T-helper 9 cell (primary cell): Measurements from ENCODE around the gene NIPBL.
"Not testable (repeated sequence)": the region's sequence is repeated elsewhere in the genome, so short reads cannot be mapped to it uniquely, and the experiment has no call there.

ENCODE experiments used
- DNase-seq: peaks from one replicate; pipeline ENCODE4 v3.0.0-alpha.2; 2020

NIPBL gene

GRCh38 chr5:36904677-36905076, 28.1 kb downstream of the NIPBL start:
- DNase-seq = no peak

- no peak for DNase-seq
Observed at GRCh38 chr5:36908544-36909260, 32.1 kb downstream of the NIPBL start.

- no peak for DNase-seq
Observed at GRCh38 chr5:36915653-36916052, 39.1 kb downstream of the NIPBL start.

GRCh38 chr5:36916614-36917013, 40.0 kb downstream of the NIPBL start:
- not testable (repeated sequence) for DNase-seq

DNA sequence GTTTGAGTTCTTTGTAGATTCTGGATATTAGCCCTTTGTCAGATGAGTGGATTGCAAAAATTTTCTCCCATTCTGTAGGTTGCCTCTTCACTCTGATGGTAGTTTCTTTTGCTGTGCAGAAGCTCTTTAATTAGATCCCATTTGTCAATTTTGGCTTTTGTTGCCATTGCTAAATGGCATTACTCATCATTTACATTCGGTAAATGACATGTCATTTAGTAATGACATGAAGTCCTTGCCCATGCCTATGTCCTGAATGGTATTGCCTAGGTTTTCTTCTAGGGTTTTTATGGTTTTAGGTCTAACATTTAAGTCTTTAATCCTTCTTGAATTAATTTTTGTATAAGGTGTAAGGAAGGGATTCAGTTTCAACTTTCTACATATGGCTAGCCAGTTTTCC, 40.8 kb downstream of the NIPBL start:
- DNase-seq = not testable (repeated sequence)

DNA sequence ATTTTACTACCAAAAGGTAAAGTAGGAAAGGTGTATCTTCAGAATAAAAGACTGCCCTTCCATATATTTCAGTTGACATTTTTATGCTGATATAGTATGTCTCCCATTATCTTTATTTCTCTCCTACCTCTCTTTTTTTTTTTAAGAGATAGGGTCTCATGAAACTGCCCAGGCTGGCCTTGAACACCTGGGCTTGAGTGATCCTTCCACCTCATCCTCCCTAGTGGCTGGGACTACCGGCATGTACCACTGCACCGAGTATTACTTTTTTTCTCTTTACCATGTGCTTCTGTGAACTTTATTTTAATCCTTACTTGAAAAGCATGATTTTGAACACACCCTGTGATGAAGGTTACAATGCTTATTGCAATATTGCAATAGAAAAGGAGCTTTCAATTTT, 42.7 kb downstream of the NIPBL start:
- no peak for DNase-seq

GRCh38 chr5:36919650-36920049, 43.1 kb downstream of the NIPBL start:
- DNase-seq = no peak

- DNase-seq = no peak
Observed at GRCh38 chr5:36928947-36929346, 52.4 kb downstream of the NIPBL start.

GRCh38 chr5:36929438-36929837, 52.9 kb downstream of the NIPBL start:
- no peak for DNase-seq

GRCh38 chr5:36932056-36932455, 55.5 kb downstream of the NIPBL start:
- no peak for DNase-seq

GRCh38 chr5:36932699-36933098, 56.1 kb downstream of the NIPBL start:
- DNase-seq = no peak

GRCh38 chr5:36934740-36935356, 58.3 kb downstream of the NIPBL start:
- no peak for DNase-seq

GRCh38 chr5:36935805-36936204, 59.2 kb downstream of the NIPBL start:
- no peak for DNase-seq

- DNase-seq = no peak
Observed at GRCh38 chr5:36936309-36936708, 59.7 kb downstream of the NIPBL start.

GRCh38 chr5:36938129-36938528, 61.6 kb downstream of the NIPBL start:
- no peak for DNase-seq

DNA sequence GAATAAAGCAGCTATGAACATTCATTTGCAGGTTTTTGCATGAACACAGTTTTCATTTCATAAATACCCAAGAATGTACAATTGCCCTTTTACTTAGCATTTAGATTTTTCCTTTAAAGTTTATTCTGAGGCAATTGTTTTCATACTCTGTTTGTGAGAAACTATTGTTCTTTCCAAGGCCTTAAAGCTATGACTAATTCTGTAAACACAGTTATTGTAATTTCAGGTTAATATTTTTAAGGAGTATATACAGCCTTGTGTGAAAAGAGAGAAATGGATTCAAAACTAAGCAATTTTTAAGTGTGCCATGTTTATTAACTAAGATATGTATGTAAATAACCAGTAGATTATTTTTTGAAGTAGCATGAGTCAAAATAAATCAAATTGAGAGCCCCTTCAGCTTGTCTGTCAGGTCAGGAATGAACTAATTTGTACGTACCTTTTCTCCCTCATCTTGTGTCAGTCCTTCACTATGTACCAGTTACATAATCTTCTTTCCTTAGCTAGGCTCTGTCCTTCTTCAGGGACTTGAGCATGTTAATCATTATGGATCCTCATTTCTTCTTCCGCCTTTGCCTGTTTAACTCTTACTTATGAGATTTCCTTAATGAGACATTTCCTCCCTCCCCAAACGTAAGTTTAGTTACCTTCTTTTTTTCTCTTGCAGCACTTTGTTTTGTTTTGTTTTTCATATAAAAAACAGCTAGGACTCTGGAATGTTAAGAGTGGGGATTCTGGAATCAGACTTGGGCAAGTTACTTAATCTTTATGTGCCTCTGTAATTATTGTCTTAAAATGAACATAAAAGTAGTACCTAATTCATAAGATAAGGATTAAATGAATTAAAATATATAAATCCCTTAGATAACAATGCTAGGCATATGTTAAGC, 63.6 kb downstream of the NIPBL start:
- no peak for DNase-seq

- DNase-seq = no peak
Observed at GRCh38 chr5:36943584-36943983, 67.0 kb downstream of the NIPBL start.

DNA sequence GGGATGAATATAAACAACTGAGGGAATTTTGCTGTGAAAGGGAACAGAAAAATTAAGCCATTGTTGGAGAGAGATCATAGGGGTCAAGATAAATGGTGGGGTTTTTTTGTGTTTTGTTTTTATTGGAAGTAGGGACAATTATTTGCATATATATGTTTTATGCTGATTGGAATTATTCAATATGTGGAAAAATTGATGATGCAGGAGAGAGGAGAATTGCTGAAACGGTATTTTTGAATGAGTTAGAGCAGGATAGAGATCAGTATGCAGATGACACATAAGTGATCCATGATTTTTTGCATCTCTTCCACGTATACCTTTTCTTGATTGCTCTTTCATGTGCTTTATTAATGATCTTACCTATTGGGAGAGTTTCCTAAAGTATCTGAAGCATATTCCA, 67.5 kb downstream of the NIPBL start:
- DNase-seq = no peak

DNA sequence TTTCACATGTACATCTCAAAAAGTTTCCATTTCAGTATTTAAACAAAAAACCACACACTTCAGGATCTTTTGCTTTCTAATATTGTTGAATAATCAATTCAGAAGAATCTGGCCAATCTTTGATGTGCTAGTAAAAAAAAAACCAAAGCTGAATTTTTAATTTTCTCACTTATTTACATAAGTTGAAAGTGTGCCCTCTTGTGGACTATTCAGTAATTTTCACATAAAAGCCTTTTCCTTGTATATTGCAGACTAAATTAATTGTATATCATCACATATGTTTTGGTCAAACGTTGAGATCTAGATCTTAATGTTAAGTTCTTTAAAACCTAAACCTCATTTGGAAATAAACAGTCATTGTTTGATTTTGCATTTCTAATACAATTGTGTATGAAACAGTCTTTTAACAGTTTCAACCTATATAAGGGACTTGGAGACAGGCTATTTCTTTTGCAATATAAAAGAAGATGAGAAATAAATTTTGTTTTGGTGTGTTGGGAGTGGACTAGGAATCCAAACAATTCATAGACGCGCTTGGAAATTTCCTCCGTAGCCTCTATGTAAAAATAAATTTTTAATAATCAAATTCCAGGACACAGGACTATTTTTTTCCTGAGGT, 68.1 kb downstream of the NIPBL start:
- DNase-seq = no peak

DNA sequence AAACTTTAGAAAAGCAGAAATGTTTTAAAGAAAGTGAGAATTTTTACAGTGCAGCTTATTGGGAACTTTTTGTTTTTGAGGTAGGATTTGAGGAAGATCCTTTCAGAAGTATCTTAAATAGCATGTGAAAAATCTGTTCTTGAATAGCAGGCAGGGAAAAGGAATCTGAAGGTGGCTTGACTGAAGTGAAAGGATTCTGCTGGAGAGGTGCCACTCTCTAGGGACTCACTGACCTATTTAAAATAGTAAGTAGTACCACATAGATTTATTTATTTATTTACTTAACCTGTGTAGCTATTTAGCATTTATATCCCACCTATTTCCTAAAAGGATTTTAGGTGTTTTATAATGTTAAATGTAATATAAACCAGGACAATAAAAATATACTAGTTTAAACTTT, 69.1 kb downstream of the NIPBL start:
- DNase-seq = no peak

DNA sequence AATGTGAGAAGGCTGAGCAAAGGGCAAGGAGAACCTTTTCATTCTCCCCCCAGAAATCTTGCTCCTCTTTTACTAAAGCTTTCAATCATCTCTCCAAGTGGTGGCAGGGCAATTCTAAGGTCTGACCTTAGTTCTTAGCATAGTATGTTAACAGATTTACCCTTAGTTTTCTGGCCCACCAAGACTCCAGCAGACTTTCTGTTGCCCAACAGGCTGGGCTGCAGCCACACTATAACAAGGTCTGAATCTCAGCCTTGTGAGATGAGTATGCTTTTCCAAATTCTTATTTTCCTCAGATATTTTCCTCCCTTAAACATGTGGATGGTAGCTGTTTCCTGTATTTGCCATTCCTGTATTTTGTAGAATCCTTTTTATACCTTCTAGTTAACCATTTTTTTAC, 69.5 kb downstream of the NIPBL start:
- DNase-seq = no peak

GRCh38 chr5:36948041-36948440, 71.5 kb downstream of the NIPBL start:
- DNase-seq = no peak

GRCh38 chr5:36948650-36949049, 72.1 kb downstream of the NIPBL start:
- no peak for DNase-seq
